ENCODE data around the gene RIMBP3B.
"Not testable (repeated sequence)": the region's sequence is repeated elsewhere in the genome, so short reads cannot be mapped to it uniquely, and the experiment has no call there.

The RIMBP3B gene

GRCh38 chr22:21383701-21384467, at the start of gene RIMBP3B:
Gene RIMBP3B, plus strand, starts transcription at chr22:21383751. Its CDS starts 108 bp downstream, at chr22:21383859.
- DNase-seq (ENCODE audit: low spot score): not testable (repeated sequence)

- DNase-seq (ENCODE audit: low spot score): not testable (repeated sequence)
Measured at GRCh38 chr22:21357527-21357926, 26.0 kb upstream of the RIMBP3B start.

- DNase-seq (ENCODE audit: low spot score): not testable (repeated sequence)
Measured at GRCh38 chr22:21360525-21360924, 23.0 kb upstream of the RIMBP3B start.

GRCh38 chr22:21362473-21362872, 21.1 kb upstream of the RIMBP3B start:
- DNase-seq (ENCODE audit: low spot score): not testable (repeated sequence)

- DNase-seq (ENCODE audit: low spot score): not testable (repeated sequence)
Measured at GRCh38 chr22:21363061-21363460, 20.5 kb upstream of the RIMBP3B start.

- DNase-seq (ENCODE audit: low spot score): not testable (repeated sequence)
Measured at GRCh38 chr22:21363803-21364202, 19.7 kb upstream of the RIMBP3B start.

- DNase-seq (ENCODE audit: low spot score): not testable (repeated sequence)
Measured at GRCh38 chr22:21364362-21364761, 19.2 kb upstream of the RIMBP3B start.

- DNase-seq (ENCODE audit: low spot score): not testable (repeated sequence)
Measured at GRCh38 chr22:21365337-21365736, 18.2 kb upstream of the RIMBP3B start.

GRCh38 chr22:21368603-21369310, 14.8 kb upstream of the RIMBP3B start:
- DNase-seq (ENCODE audit: low spot score): not testable (repeated sequence)

GRCh38 chr22:21375880-21376279, 7.7 kb upstream of the RIMBP3B start:
- not testable (repeated sequence) for DNase-seq (ENCODE audit: low spot score)

- DNase-seq (ENCODE audit: low spot score): not testable (repeated sequence)
Measured at GRCh38 chr22:21384468-21385357, 1.2 kb downstream of the RIMBP3B start.

GRCh38 chr22:21389480-21389879, 5.9 kb downstream of the RIMBP3B start:
- not testable (repeated sequence) for DNase-seq (ENCODE audit: low spot score)

- DNase-seq (ENCODE audit: low spot score): not testable (repeated sequence)
Measured at GRCh38 chr22:21390013-21390412, 6.5 kb downstream of the RIMBP3B start.

GRCh38 chr22:21394613-21395012, 11.1 kb downstream of the RIMBP3B start:
- not testable (repeated sequence) for DNase-seq (ENCODE audit: low spot score)

- not testable (repeated sequence) for DNase-seq (ENCODE audit: low spot score)
Measured at GRCh38 chr22:21401197-21401969, 17.8 kb downstream of the RIMBP3B start.

GRCh38 chr22:21402763-21403314, 19.3 kb downstream of the RIMBP3B start:
- DNase-seq (ENCODE audit: low spot score): not testable (repeated sequence)

- not testable (repeated sequence) for DNase-seq (ENCODE audit: low spot score)
Measured at GRCh38 chr22:21407139-21407538, 23.6 kb downstream of the RIMBP3B start.

- not testable (repeated sequence) for DNase-seq (ENCODE audit: low spot score)
Measured at GRCh38 chr22:21407792-21408191, 24.2 kb downstream of the RIMBP3B start.

- DNase-seq (ENCODE audit: low spot score): not testable (repeated sequence)
Measured at GRCh38 chr22:21416375-21416774, 32.8 kb downstream of the RIMBP3B start.

GRCh38 chr22:21417227-21417746, 33.7 kb downstream of the RIMBP3B start, which contains the start of gene HIC2:
Gene HIC2, plus strand, starts transcription at chr22:21417371. Its CDS starts 25,461 bp downstream, at chr22:21442832.
- DNase-seq (ENCODE audit: low spot score): not testable (repeated sequence)
